Gastrocnemius medialis (tissue), 4 donors: Measurements from ENCODE around the gene PLXNA2. TPM values are rescaled to one million over a fixed set of nuclear protein-coding genes. Genes with fewer than 3 reads are reported as not detected.
A peak's percentile ranks its signal among the peaks of the same experiment; 100 is the strongest.

Experiments used
- ATAC-seq, 2 donors: fragments of 150-250 bp; one replicate each; pipeline ENCODE4 v1.9.1; 2016
- DNase-seq, 2 donors: peaks; one replicate each; pipeline ENCODE4 v3.0.0-alpha.2; 2019
- H3K27ac ChIP-seq, 4 donors: fragments of 200-600 bp; sonication (generic); 1 replicate in 1 of 4; 2 replicates in 3 of 4; pipeline ENCODE4 v1.5.1; 2016 to 2018; ENCODE audit warnings: mild to moderate bottlenecking in 2 of 4, moderate library complexity in 1 of 4
- H3K27me3 ChIP-seq, 3 donors: fragments of 200-600 bp; sonication (generic) in 2 of 3; 1 replicate in 1 of 3; 2 replicates in 2 of 3; pipeline versions ENCODE4 v1.5.1 to v1.6.0; 2016 to 2019; ENCODE audit warnings: mild to moderate bottlenecking in 1 of 3, moderate library complexity in 1 of 3
- H3K36me3 ChIP-seq, 2 donors: fragments of 200-600 bp; sonication (generic) in 1 of 2; one replicate each; pipeline ENCODE4 v1.5.1; 2017 to 2018
- H3K4me1 ChIP-seq, 2 donors: fragments of 200-600 bp; sonication (generic) in 1 of 2; one replicate each; pipeline ENCODE4 v1.5.1; 2016 to 2017; ENCODE audit warnings: mild to moderate bottlenecking in 2 of 2
- H3K4me3 ChIP-seq, 4 donors: fragments of 200-600 bp; sonication (generic) in 3 of 4; 1 replicate in 1 of 4; 2 replicates in 3 of 4; pipeline ENCODE4 v1.5.1; 2016 to 2019; ENCODE audit warnings: mild to moderate bottlenecking in 2 of 4
- H3K9me3 ChIP-seq, 3 donors: fragments of 200-600 bp; sonication (generic) in 2 of 3; 1 replicate in 1 of 3; 2 replicates in 2 of 3; pipeline ENCODE4 v1.5.1; 2016 to 2019
- CTCF ChIP-seq, 5 experiments: fragments of 450-650 bp in 3 of 5; fragments of 200-600 bp in 2 of 5; sonication (generic) in 2 of 5; IDR thresholded peaks in 4 of 5; conservative IDR thresholded peaks in 1 of 5; 1 replicate in 4 of 5; 2 replicates in 1 of 5; pipeline ENCODE4 v1.5.1; 2016 to 2019; ENCODE audit warnings: antibody characterized with exemption in 5 of 5, mild to moderate bottlenecking in 3 of 5, moderate library complexity in 3 of 5
- POLR2A ChIP-seq, 2 donors: fragments of 450-650 bp; IDR thresholded peaks; one replicate each; pipeline ENCODE4 v1.6.1; 2017; ENCODE audit warnings: antibody characterized with exemption in 2 of 2, mild to moderate bottlenecking in 2 of 2, moderate library complexity in 2 of 2
- in situ Hi-C, 4 donors: fragments of 200-750 bp; cut with MboI; loops; one replicate each; pipeline versions ENCODE4 v1.15.0 to v1.8.0; 2017; ENCODE audit warnings: low sequenced_read_pairs in 4 of 4
- intact Hi-C: fragments of 100-400 bp; cut with DNase I; formaldehyde crosslinking; loops from one replicate; pipeline ENCODE4 v1.15.1; 2023; ENCODE audit warnings: low total_unique reads
- total RNA-seq, 4 donors: library from RNA; depleted of rRNA; stranded (reverse); fragments of >200 nt; gene quantifications; one replicate each; pipeline versions ENCODE4 v1.1.0 to v1.2.3, GENCODE V29; 2016

The PLXNA2 gene
- total RNA-seq, 4 donors from 2014 or later: 12.4 to 20.0 (median 16.2) TPM

DNA sequence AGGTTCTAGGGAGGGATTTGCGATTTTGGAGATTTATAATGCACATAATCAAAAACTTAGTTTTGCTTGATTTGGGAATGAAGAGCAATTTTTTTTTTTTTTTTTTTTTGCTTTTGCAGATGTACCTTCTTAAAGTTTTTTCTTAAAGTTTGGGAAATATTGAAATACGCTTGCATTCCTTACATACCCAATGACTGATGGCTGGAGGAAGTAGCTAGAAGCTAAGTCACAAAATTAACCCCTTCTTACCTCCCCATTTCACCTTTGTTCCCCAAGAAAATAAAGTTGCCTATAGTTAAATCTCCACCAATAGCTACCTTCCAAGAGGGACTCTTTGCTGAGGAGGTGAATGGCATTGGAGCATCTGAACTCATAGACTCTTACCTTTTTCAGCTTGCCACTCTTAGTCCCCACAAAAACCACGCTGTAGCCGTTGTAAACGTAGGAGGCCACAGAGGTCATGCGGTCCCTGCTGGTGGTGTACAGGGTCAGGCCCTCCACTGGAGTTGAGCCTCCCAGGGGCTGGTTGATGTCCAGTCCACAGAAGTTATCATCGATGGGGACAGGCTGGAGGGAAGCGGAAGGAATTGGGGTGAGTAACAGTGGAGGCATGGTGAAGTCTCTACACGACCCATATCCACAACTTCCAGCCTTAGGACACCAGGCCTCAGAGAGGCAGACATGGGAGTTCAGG, 34.1 kb downstream of the PLXNA2 start:
- TF ChIP-seq CTCF (IDR thresholded peaks at IDR 0.05 in 4 of 5, conservative IDR thresholded peaks at IDR 0.05 in 1 of 5) (no peak), POLR2A (IDR thresholded peaks at IDR 0.05) (no peak)
- in situ Hi-C loops (no loop called here), intact Hi-C loops (no loop called here)
- H3K9me3 ChIP-seq: no peaks in the 10 kb centered on the region
- DNase-seq (no peak), ATAC-seq (no peak)
- H3K27me3 ChIP-seq: no peaks in the 10 kb centered on the region
- H3K4me3 ChIP-seq: no peak overlapping the region
- H3K4me1 ChIP-seq: peaks cover 16 to 44% of the 10 kb centered on the region in 2 donors
- peaks cover 0 to 31% of the 10 kb centered on the region in 2 donors for H3K36me3 ChIP-seq
- peak overlapping the region in 1 of 4 donors; percentile 5 for H3K27ac ChIP-seq

DNA sequence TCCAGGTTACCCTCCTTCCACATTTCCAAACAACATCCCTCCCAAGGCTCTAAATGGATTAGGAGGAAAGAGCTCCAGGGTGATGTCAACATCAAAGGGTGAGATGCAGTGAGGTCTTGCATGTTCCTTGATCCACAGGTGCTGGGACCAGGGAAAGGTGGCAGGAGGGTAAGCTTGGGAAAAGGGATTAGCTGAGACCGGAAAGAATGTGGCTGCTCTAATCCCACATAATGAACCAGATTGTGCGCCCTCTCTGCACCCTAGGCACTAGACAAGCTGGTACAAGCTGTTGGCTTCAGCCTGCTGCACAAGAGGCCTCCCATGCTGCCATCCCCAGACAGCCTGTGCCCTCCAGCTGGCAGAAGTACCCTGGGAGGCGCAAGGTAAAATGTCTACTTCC, 34.9 kb downstream of the PLXNA2 start:
- H3K36me3 ChIP-seq: peaks cover 0 to 26% of the 10 kb centered on the region in 2 donors
- peak overlapping the region in 3 of 4 donors; percentile 66 to 68 (median 67) for H3K27ac ChIP-seq
- intact Hi-C loops: no loop called here

GRCh38 chr1:208208132-208208487, 36.1 kb downstream of the PLXNA2 start:
- Histone ChIP-seq H3K36me3 (peaks cover 0 to 23% of the 10 kb centered on the region in 2 donors), H3K4me1 (peaks cover 30 to 44% of the 10 kb centered on the region in 2 donors), H3K4me3 (no peak overlapping the region), H3K27ac (peak overlapping the region; percentile 38 to 68 (median 66)), H3K9me3 (no peaks in the 10 kb centered on the region), H3K27me3 (no peaks in the 10 kb centered on the region)
- in situ Hi-C loops: no loop called here
- ATAC-seq: no peak
- intact Hi-C loops: no loop called here
- TF ChIP-seq CTCF (IDR thresholded peaks at IDR 0.05 in 4 of 5, conservative IDR thresholded peaks at IDR 0.05 in 1 of 5): no peak
- no peak for TF ChIP-seq POLR2A (IDR thresholded peaks at IDR 0.05)
- no peak for DNase-seq

More for the DNA sequence above, 34.9 kb downstream of the PLXNA2 start:
- TF ChIP-seq POLR2A (IDR thresholded peaks at IDR 0.05) (no peak), CTCF (IDR thresholded peaks at IDR 0.05 in 4 of 5, conservative IDR thresholded peaks at IDR 0.05 in 1 of 5) (no peak)
- Histone ChIP-seq H3K4me3 (no peak overlapping the region), H3K9me3 (no peaks in the 10 kb centered on the region), H3K27me3 (no peaks in the 10 kb centered on the region), H3K4me1 (peaks cover 22 to 46% of the 10 kb centered on the region in 2 donors)
- ATAC-seq (no peak), DNase-seq (no peak)
- in situ Hi-C loops: no loop called here

DNA sequence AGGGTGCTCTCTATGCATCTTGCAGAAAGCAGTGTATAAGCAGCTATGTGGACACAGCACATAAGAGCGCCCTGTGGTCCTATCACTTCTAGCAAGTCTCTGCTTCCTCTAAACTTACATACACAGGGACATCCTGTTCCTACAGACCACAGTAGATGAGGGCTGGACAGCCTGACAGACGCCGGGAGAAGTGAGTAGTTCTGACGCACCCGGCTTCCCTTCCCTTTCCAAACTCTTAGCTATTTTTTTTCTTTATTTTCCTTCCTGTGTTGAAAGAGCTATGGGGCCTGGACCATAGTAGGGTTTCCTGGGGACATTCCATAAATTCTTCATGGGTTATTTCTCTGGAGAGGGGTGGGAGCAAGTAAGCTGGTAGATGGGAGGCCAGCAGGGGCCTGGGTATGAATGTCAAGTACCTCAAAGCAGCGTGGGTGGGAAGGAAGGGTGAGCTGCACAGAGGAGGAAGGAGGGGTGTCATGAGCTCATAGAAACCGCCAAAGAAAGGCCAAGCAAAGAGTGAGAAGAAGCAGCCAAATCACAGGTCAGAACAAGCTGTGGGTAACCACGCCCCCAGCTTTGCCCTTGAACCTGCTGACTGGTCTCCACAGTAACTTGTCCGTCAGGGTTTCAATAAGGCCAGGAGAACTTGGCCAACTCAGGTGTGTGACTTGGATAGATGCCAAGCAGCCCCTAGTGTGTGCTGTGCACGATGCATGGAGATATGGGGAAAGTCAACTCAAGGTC, 36.6 kb downstream of the PLXNA2 start:
- peaks cover 0 to 23% of the 10 kb centered on the region in 2 donors for H3K36me3 ChIP-seq

More for the DNA sequence above, 36.6 kb downstream of the PLXNA2 start:
- TF ChIP-seq CTCF (IDR thresholded peaks at IDR 0.05 in 4 of 5, conservative IDR thresholded peaks at IDR 0.05 in 1 of 5) (no peak), POLR2A (IDR thresholded peaks at IDR 0.05) (peak in 1 of 2 donors; percentile 32)
- intact Hi-C loops (no loop called here), in situ Hi-C loops (no loop called here)
- no peaks in the 10 kb centered on the region for H3K27me3 ChIP-seq
- H3K4me3 ChIP-seq: no peak overlapping the region
- H3K27ac ChIP-seq: peak overlapping the region; percentile 38 to 68 (median 66)
- H3K4me1 ChIP-seq: peaks cover 33 to 44% of the 10 kb centered on the region in 2 donors
- ATAC-seq: peak; percentile 52 to 55
- H3K9me3 ChIP-seq: no peaks in the 10 kb centered on the region
- DNase-seq: peak; percentile 29 to 42
